AG10803 (cell line): Measurements from ENCODE around the gene MFSD8.
"Not testable (repeated sequence)": the region's sequence is repeated elsewhere in the genome, so short reads cannot be mapped to it uniquely, and the experiment has no call there.

Source experiments
- DNase-seq: peaks from one replicate; pipeline ENCODE4 v3.0.0; 2010; ENCODE audit warnings: low read depth
- H3K4me3 ChIP-seq: 2 replicates; pipeline ENCODE4 v1.5.1; 2011; ENCODE audit warnings: mild to moderate bottlenecking, low read length, control low read depth
- TF ChIP-seq, protein P1 (sequence below): conservative IDR thresholded peaks from 2 replicates; pipeline ENCODE4 v1.5.1; 2011; ENCODE audit warnings: mild to moderate bottlenecking, low read length, control low read depth, inconsistent platforms

The MFSD8 gene

DNA sequence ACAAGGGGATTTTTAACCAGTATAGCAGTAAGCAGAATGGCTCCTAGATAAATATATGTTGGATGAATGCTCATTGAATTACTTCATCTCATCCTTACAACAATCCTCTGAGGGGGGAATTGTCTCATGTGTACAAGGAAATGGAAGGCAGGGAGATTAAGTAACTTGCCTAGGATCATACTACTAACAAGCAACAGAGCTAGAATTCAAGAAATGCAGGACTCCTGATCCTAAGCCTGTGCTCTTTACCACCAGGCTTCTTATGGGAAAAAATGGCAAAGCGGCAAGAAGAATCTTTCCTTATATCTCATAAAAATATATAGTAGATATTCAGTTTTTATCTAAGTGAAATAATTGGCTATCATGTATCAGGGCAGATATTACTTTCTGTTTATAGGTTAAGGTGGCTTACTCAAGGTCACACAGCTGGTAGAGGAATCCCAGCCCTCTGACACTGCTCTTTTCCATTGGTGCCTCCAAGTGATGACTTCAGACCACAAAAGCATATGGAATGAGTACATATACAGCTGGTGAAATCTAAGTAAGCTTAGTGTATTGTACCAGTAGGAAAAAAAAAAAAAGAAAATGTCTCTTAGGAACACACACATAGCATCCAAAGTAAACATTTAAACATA is 2.3 kb upstream of the MFSD8 start:
- TF ChIP-seq, protein P1, sequence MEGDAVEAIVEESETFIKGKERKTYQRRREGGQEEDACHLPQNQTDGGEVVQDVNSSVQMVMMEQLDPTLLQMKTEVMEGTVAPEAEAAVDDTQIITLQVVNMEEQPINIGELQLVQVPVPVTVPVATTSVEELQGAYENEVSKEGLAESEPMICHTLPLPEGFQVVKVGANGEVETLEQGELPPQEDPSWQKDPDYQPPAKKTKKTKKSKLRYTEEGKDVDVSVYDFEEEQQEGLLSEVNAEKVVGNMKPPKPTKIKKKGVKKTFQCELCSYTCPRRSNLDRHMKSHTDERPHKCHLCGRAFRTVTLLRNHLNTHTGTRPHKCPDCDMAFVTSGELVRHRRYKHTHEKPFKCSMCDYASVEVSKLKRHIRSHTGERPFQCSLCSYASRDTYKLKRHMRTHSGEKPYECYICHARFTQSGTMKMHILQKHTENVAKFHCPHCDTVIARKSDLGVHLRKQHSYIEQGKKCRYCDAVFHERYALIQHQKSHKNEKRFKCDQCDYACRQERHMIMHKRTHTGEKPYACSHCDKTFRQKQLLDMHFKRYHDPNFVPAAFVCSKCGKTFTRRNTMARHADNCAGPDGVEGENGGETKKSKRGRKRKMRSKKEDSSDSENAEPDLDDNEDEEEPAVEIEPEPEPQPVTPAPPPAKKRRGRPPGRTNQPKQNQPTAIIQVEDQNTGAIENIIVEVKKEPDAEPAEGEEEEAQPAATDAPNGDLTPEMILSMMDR: no peak
- H3K4me3 ChIP-seq: no peak overlapping the region
- DNase-seq: peak; percentile 6

DNA sequence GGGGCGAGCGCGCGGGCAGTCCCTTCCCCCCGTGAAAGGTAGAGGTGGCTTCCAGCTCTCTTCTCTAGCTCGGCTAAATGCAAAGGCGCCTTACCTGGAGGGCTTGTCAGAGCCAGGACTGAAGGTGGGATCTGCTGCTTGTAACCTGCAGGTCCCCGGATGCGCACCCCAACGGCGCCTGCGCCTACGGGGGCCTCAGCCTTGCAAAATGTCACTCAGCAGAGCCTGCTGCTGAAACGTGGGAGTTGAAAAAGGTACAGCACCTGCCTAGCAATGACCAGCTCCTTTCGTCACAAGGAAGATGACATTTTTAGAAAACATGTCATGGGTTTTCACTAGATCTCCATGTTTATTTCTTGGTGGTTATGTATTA is 816 bp upstream of the MFSD8 start:
- H3K4me3 ChIP-seq: peak overlapping the region; percentile 99
- TF ChIP-seq, protein P1: no peak
- peak; percentile 5 for DNase-seq

DNA sequence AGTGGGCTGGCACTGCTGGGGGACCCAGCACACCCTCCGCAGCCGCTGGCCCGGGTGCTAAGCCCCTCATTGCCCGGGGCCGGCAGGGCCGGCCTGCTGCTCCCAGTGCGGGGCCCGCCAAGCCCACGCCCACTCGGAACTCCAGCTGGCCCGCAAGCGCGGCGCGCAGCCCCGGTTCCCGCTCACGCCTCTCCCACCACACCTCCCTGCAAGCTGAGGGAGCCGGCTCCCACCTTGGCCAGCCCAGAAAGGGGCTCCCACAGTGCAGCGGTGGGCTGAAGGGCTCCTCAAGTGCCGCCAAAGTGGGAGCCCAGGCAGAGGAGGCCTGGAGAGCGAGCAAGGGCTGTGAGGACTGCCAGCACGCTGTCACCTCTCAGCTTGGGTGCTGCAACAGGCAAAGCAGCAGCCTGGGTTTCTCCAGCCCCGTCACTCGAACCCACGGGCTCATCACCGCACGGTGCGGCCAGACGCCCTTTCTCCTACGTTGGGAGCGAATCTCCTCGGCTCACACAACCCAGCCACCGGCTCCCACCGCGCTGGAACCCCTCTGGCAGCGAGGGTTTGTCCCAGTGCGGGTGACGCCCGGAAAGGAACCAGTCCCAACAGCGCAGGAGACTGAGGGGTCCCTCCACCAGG is 429 bp downstream of the MFSD8 start:
- not testable (repeated sequence) for DNase-seq
- H3K4me3 ChIP-seq: peak overlapping the region; percentile 99

DNA sequence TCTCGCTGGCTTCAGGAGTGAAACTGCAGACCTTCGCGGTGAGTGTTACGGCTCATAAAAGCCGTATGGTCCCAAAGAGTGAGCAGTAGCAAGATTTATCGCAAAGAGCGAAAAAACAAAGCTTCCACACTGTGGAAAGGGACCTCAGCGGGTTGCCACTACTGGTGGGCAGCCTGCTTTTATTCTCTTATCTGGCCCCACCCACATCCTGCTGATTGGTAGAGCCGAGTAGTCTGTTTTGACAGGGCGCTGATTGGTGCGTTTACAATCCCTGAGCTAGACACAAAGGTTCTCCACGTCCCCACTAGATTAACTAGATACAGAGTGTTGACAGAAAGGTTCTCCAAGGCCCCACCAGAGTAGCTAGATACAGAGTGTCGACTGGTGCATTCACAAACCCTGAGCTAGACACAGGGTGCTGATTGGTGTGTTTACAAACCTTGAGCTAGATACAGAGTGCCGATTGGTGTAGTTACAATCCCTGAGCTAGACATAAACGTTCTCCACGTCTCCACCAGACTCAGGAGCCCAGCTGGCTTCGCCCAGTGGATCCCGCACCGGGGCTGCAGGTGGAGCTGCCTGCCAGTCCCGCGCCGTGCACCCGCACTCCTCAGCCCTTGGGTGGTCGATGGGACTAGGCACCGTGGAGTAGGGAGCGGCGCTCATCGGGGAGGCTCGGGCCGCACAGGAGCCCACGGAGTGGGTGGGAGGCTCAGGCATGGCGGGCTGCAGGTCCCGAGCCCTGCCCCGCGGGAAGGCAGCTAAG is 1.2 kb downstream of the MFSD8 start:
- not testable (repeated sequence) for DNase-seq
- H3K4me3 ChIP-seq: peak overlapping the region; percentile 47

DNA sequence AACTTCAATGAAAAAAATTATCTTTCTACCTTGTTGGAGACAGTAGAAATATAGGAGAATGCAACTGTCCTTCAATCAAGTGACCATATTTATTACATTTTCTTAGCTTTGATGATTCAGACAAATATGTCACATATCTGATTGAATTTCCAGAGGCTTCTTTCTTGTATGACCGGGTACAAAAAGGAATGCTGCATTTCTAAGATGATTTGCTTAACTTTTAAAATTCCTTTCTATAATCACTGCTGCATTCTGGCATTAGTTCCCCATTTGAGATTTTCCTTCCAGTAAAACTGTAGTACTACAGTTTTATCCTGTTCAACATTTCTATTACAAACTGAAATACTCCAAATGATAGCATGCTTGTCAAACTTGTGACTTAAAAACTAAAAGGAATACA is 5.2 kb downstream of the MFSD8 start:
- TF ChIP-seq, protein P1: no peak
- H3K4me3 ChIP-seq: no peak overlapping the region
- peak; percentile 11 for DNase-seq

DNA sequence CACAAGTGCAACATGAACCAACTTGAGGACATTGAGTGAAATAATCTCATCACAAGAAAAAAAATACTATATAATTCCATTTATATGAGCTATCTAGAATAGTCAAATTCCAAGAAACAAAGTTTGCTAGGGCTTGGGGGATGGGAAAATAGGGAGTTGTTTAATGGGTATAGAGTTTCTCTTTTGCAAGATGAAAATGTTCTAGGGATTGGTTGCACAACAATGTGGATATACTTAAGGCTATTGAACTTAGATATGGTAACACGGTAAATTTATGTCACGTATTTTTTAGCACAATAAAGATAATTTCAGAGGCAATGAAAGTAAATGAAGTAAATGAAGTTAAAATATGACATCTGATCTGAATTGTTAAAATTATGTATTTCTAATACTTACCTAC is 7.9 kb downstream of the MFSD8 start:
- DNase-seq: no peak
- TF ChIP-seq, protein P1: no peak
- H3K4me3 ChIP-seq: no peak overlapping the region

DNA sequence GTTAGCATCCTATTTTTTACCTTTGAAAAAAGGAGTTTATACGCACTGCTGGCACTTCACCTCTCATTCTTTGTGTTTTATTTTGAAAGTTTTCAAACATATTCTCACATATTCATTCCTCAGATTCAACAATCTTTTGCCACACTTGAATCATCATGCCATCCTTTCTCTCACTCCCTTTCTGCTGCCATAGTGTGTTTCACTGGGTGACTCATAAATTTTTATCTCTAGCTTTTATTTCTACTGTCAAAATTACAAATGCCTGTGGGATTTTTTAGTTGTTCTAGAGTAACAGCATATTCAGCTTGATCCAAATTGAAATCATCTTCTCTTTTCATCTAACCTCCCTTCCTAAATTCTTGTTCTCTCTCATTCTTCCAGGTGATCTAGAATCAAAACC is 28.0 kb downstream of the MFSD8 start:
- H3K4me3 ChIP-seq: no peak overlapping the region
- TF ChIP-seq, protein P1: no peak
- peak; percentile 33 for DNase-seq

DNA sequence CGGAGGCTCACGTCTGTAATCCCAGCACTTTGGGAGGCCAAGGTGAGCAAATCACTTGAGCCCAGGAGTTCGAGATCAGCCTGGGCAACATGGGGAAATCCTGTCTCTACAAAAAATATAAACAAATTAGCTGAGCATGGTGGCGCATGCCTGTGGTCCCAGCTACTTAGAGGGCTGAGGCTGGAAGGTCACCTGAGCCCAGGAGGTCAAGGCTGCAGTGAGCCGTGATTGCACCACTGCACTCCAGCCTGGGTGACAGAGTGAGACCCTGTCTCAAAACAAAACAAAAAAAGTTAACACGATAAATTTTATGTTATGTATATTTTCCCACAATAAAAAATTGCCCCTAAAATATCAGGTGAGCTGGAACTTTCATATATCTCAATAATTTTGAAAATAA is 33.1 kb downstream of the MFSD8 start:
- not testable (repeated sequence) for DNase-seq, H3K4me3 ChIP-seq
